WTC11 (cell line): ENCODE data around the gene CYTH3. TPM values are rescaled to one million over a fixed set of nuclear protein-coding genes. Genes with fewer than 3 reads are reported as not detected.
A peak's percentile ranks its signal among the peaks of the same experiment; 100 is the strongest.

Experiments
- ATAC-seq: fragments of 200-7000 bp; cut with Tn5 transposase; 2 replicates; pipeline ENCODE4 v1.10.0; 2021; ENCODE audit warnings: mild to moderate bottlenecking, moderate library complexity
- CTCF ChIA-PET: fragments of 300-600 bp; sonication (Branson Sonifier 250); formaldehyde crosslinking; loops from one replicate; lab custom pipeline; 2021; ENCODE audit warnings: antibody characterized with exemption; lab: Charles Lee
- POLR2A ChIA-PET: fragments of 350-600 bp; sonication (Branson Sonifier 250); formaldehyde crosslinking; loops from one replicate; lab custom pipeline; 2021; ENCODE audit warnings: antibody characterized with exemption; lab: Charles Lee
- DNase-seq: peaks from one replicate; pipeline ENCODE4 v3.0.0; 2021; ENCODE audit warnings: low spot score
- H3K27ac Mint-ChIP-seq: 2 replicates; pipeline ENCODE4 v1.8.0; 2021; ENCODE audit warnings: mixed read lengths
- H3K27me3 Mint-ChIP-seq: 2 replicates; pipeline ENCODE4 v1.8.0; 2021; ENCODE audit warnings: low read depth, mild to moderate bottlenecking, moderate library complexity, mixed read lengths
- H3K36me3 Mint-ChIP-seq: 2 replicates; pipeline ENCODE4 v1.8.0; 2021; ENCODE audit warnings: mixed read lengths
- H3K4me1 Mint-ChIP-seq: 2 replicates; pipeline ENCODE4 v1.8.0; 2022; ENCODE audit warnings: mixed read lengths
- H3K4me3 Mint-ChIP-seq: 2 replicates; pipeline ENCODE4 v1.8.0; 2021; ENCODE audit warnings: mild to moderate bottlenecking, moderate library complexity, mixed read lengths
- H3K9me3 Mint-ChIP-seq: 2 replicates; pipeline ENCODE4 v1.8.0; 2021; ENCODE audit warnings: mixed read lengths
- ATF3 ChIP-seq: sonication (generic); formaldehyde crosslinking; conservative IDR thresholded peaks from 2 replicates; pipeline ENCODE4 v1.8.1; 2022; ENCODE audit warnings: mild to moderate bottlenecking, missing genetic modification reagents
- CREB1 ChIP-seq: sonication (generic); formaldehyde crosslinking; IDR thresholded peaks from 2 replicates; pipeline ENCODE4 v1.8.0; 2023; ENCODE audit warnings: mild to moderate bottlenecking, missing genetic modification reagents
- CREM ChIP-seq: sonication (generic); formaldehyde crosslinking; IDR thresholded peaks from 2 replicates; pipeline ENCODE4 v1.8.1; 2022; ENCODE audit warnings: mild to moderate bottlenecking, missing genetic modification reagents, moderate library complexity
- ESRRA ChIP-seq: sonication (generic); formaldehyde crosslinking; IDR thresholded peaks from 2 replicates; pipeline ENCODE4 v1.8.1; 2022; ENCODE audit warnings: mild to moderate bottlenecking, missing genetic modification reagents, borderline replicate concordance
- FOXK1 ChIP-seq: sonication (generic); formaldehyde crosslinking; IDR thresholded peaks from 2 replicates; pipeline ENCODE4 v1.8.0; 2022; ENCODE audit warnings: mild to moderate bottlenecking, moderate library complexity, missing genetic modification reagents
- FOXP1 ChIP-seq: sonication (generic); formaldehyde crosslinking; IDR thresholded peaks from 2 replicates; pipeline ENCODE4 v1.8.0; 2022; ENCODE audit warnings: missing genetic modification reagents, mild to moderate bottlenecking, moderate library complexity, borderline replicate concordance
- GTF2I ChIP-seq: fragments of 250-450 bp; sonication (Bioruptor Pico); conservative IDR thresholded peaks from 2 replicates; pipeline ENCODE4 v1.4.0; 2021; ENCODE audit warnings: mild to moderate bottlenecking
- MAX ChIP-seq: sonication (generic); formaldehyde crosslinking; IDR thresholded peaks from 2 replicates; pipeline ENCODE4 v1.8.0; 2022; ENCODE audit warnings: mild to moderate bottlenecking, missing genetic modification reagents
- NR2C2 ChIP-seq: sonication (generic); formaldehyde crosslinking; IDR thresholded peaks from 2 replicates; pipeline ENCODE4 v1.8.0; 2022; ENCODE audit warnings: mild to moderate bottlenecking, missing genetic modification reagents
- PREB ChIP-seq: sonication (generic); formaldehyde crosslinking; IDR thresholded peaks from 2 replicates; pipeline ENCODE4 v1.8.1; 2022; ENCODE audit warnings: mild to moderate bottlenecking, missing genetic modification reagents, moderate library complexity, borderline replicate concordance
- SMAD4 ChIP-seq: sonication (generic); formaldehyde crosslinking; IDR thresholded peaks from 2 replicates; pipeline ENCODE4 v1.8.0; 2022; ENCODE audit warnings: mild to moderate bottlenecking, missing genetic modification reagents
- SP1 ChIP-seq: sonication (generic); formaldehyde crosslinking; conservative IDR thresholded peaks from 2 replicates; pipeline ENCODE4 v1.8.1; 2022; ENCODE audit warnings: missing genetic modification reagents
- TEAD4 ChIP-seq: sonication (generic); formaldehyde crosslinking; IDR thresholded peaks from 2 replicates; pipeline ENCODE4 v1.8.0; 2022; ENCODE audit warnings: mild to moderate bottlenecking, missing genetic modification reagents
- ZNF232 ChIP-seq: sonication (generic); formaldehyde crosslinking; IDR thresholded peaks from 2 replicates; pipeline ENCODE4 v1.8.0; 2022; ENCODE audit warnings: mild to moderate bottlenecking, missing genetic modification reagents
- ZNF396 ChIP-seq: fragments of 250-450 bp; sonication (Bioruptor Pico); IDR thresholded peaks from 2 replicates; pipeline ENCODE4 v1.8.0; 2021; ENCODE audit warnings: mild to moderate bottlenecking, moderate library complexity, borderline replicate concordance
- ZNF416 ChIP-seq: fragments of 250-450 bp; sonication (Bioruptor Pico); IDR thresholded peaks from 2 replicates; pipeline ENCODE4 v1.9.0; 2021; ENCODE audit warnings: mild to moderate bottlenecking, inconsistent platforms
- ZNF532 ChIP-seq: fragments of 250-450 bp; sonication (Bioruptor Pico); IDR thresholded peaks from 2 replicates; pipeline ENCODE4 v1.9.0; 2021; ENCODE audit warnings: mild to moderate bottlenecking, borderline replicate concordance
- total RNA-seq: library from RNA; stranded (reverse); gene quantifications from 3 replicates; pipeline ENCODE4 v1.2.3, GENCODE V29; 2021
- TF ChIP-seq, protein P1 (sequence below): sonication (generic); formaldehyde crosslinking; IDR thresholded peaks from 2 replicates; pipeline ENCODE4 v1.8.0; 2022; ENCODE audit warnings: mild to moderate bottlenecking, missing genetic modification reagents
- TF ChIP-seq, protein P2 (sequence below): sonication (generic); formaldehyde crosslinking; IDR thresholded peaks from 2 replicates; pipeline ENCODE4 v1.8.0; 2023; ENCODE audit warnings: missing genetic modification reagents
- TF ChIP-seq, protein P3 (sequence below): sonication (generic); formaldehyde crosslinking; IDR thresholded peaks from 2 replicates; pipeline ENCODE4 v1.8.1; 2023; ENCODE audit warnings: mild to moderate bottlenecking, moderate library complexity, missing genetic modification reagents

Gene CYTH3
- total RNA-seq, 1 experiment from 2014 or later = 13.2 TPM

DNA sequence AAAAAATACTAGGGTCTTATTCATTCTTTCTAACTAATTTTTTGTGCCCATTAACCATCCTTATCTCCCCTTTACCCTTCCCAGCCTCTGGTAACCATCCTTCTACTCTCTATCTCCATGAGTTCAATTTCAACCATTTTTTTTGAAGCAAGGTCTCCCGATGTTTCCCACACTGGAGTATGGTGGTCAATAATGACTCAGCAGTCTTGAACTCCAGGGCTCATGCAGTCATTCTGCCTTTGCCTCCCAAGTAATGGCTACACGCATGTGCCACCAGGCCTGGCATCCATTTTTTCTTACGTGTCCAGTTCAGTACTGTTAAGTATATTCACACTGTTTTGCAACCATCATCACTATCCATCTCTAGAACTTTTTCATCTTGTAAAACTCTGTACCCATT is 60.4 kb downstream of the CYTH3 start:
- CTCF ChIA-PET = no interaction called here

DNA sequence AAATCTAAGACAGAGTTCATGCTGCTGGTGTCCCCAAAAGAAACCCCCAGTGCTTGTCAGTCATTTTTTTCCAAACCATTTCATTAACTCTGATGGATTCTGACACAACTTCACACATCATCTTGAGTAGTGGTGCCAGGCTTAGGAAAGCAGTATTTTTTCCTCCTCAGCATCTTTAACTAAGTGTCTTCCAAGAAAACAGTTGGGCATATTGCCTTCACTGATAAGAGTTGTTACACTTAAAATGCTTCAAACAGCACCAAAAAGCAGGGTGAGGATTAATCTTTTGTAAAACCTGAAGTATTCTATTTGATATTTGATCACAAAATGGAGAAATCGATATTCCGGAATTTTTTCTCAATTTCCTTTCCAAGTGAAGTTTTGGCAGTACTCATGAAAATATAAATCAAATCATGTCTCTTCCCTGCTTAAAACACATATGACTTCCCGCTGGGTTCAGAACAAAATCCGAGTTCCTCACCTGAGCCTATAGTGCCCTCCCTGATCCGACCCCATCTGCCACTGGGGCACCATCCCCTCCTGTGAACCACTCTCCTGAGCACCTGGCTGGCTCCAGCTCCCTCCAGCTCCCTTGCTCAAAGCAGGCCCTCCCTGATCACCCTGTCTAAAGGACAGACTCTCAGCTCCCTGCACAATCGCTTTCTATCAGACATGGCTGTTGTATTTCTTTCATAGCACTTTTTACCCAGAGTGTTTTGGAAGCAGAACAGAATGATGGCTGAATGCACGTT is 61.6 kb downstream of the CYTH3 start:
- POLR2A ChIA-PET = no interaction called here
- peak; percentile 59; the same call in 1 of the 2 replicates for ATAC-seq
- Mint-ChIP-seq H3K4me3 (no peak overlapping the region), H3K36me3 (0 out of 2 replicates have a peak, but pooled peaks cover 6% of the 10 kb centered on the region), H3K4me1 (peaks cover 20% of the 10 kb centered on the region), H3K9me3 (peaks cover 10% of the 10 kb centered on the region), H3K27ac (no peak overlapping the region), H3K27me3 (no peaks in the 10 kb centered on the region)
- CTCF ChIA-PET = no interaction called here
- DNase-seq = no peak
- TF ChIP-seq ZNF416 (CRISPR knock-in tag) (no peak), CREB1 (CRISPR knock-in tag) (no peak), NR2C2 (CRISPR knock-in tag) (no peak), SMAD4 (CRISPR knock-in tag) (no peak), ZNF232 (CRISPR knock-in tag) (no peak), TEAD4 (CRISPR knock-in tag) (no peak), ZNF396 (CRISPR knock-in tag) (no peak), SP1 (CRISPR knock-in tag) (no peak), MAX (CRISPR knock-in tag) (no peak)
- TF ChIP-seq, protein P1, sequence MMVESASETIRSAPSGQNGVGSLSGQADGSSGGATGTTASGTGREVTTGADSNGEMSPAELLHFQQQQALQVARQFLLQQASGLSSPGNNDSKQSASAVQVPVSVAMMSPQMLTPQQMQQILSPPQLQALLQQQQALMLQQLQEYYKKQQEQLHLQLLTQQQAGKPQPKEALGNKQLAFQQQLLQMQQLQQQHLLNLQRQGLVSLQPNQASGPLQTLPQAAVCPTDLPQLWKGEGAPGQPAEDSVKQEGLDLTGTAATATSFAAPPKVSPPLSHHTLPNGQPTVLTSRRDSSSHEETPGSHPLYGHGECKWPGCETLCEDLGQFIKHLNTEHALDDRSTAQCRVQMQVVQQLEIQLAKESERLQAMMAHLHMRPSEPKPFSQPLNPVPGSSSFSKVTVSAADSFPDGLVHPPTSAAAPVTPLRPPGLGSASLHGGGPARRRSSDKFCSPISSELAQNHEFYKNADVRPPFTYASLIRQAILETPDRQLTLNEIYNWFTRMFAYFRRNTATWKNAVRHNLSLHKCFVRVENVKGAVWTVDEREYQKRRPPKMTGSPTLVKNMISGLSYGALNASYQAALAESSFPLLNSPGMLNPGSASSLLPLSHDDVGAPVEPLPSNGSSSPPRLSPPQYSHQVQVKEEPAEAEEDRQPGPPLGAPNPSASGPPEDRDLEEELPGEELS (CRISPR knock-in tag) = no peak
- TF ChIP-seq, protein P2, sequence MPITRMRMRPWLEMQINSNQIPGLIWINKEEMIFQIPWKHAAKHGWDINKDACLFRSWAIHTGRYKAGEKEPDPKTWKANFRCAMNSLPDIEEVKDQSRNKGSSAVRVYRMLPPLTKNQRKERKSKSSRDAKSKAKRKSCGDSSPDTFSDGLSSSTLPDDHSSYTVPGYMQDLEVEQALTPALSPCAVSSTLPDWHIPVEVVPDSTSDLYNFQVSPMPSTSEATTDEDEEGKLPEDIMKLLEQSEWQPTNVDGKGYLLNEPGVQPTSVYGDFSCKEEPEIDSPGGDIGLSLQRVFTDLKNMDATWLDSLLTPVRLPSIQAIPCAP (CRISPR knock-in tag) = no peak
- TF ChIP-seq, protein P3, sequence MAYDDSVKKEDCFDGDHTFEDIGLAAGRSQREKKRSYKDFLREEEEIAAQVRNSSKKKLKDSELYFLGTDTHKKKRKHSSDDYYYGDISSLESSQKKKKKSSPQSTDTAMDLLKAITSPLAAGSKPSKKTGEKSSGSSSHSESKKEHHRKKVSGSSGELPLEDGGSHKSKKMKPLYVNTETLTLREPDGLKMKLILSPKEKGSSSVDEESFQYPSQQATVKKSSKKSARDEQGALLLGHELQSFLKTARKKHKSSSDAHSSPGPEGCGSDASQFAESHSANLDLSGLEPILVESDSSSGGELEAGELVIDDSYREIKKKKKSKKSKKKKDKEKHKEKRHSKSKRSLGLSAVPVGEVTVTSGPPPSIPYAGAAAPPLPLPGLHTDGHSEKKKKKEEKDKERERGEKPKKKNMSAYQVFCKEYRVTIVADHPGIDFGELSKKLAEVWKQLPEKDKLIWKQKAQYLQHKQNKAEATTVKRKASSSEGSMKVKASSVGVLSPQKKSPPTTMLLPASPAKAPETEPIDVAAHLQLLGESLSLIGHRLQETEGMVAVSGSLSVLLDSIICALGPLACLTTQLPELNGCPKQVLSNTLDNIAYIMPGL (CRISPR knock-in tag) = no peak

More for the DNA sequence above, 60.4 kb downstream of the CYTH3 start:
- Mint-ChIP-seq H3K9me3 (peaks cover 13% of the 10 kb centered on the region), H3K27me3 (no peaks in the 10 kb centered on the region), H3K36me3 (0 out of 2 replicates have a peak, but pooled peaks cover 7% of the 10 kb centered on the region), H3K27ac (peak overlapping the region; percentile 94), H3K4me3 (no peak overlapping the region), H3K4me1 (peaks cover 23% of the 10 kb centered on the region)
- no peak for DNase-seq
- ATAC-seq = no peak
- POLR2A ChIA-PET = no interaction called here
- TF ChIP-seq ESRRA (CRISPR knock-in tag) = no peak
- no peak for TF ChIP-seq ZNF396 (CRISPR knock-in tag)
- TF ChIP-seq CREM (CRISPR knock-in tag) = no peak
- no peak for TF ChIP-seq CREB1 (CRISPR knock-in tag)
- no peak for TF ChIP-seq GTF2I (CRISPR knock-in tag)
- TF ChIP-seq ATF3 = no peak
- TF ChIP-seq ZNF532 (CRISPR knock-in tag) = no peak
- no peak for TF ChIP-seq FOXP1 (CRISPR knock-in tag)
- no peak for TF ChIP-seq PREB (CRISPR knock-in tag)
- no peak for TF ChIP-seq FOXK1
